HG03039 (cell line): Measurements from ENCODE around the gene GNL1.
"Not testable (repeated sequence)": the region's sequence is repeated elsewhere in the genome, so short reads cannot be mapped to it uniquely, and the experiment has no call there.

Experiments
- ATAC-seq: cut with Tn5 transposase; IDR thresholded peaks from one replicate; pipeline ENCODE4 v1.9.1; 2021; ENCODE audit warnings: mild to moderate bottlenecking, moderate library complexity; ENCODE audit not compliant: unreplicated experiment

Gene GNL1, protein sequence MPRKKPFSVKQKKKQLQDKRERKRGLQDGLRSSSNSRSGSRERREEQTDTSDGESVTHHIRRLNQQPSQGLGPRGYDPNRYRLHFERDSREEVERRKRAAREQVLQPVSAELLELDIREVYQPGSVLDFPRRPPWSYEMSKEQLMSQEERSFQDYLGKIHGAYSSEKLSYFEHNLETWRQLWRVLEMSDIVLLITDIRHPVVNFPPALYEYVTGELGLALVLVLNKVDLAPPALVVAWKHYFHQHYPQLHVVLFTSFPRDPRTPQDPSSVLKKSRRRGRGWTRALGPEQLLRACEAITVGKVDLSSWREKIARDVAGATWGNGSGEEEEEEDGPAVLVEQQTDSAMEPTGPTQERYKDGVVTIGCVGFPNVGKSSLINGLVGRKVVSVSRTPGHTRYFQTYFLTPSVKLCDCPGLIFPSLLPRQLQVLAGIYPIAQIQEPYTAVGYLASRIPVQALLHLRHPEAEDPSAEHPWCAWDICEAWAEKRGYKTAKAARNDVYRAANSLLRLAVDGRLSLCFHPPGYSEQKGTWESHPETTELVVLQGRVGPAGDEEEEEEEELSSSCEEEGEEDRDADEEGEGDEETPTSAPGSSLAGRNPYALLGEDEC

GRCh38 chr6:30556066-30556905, at the start of gene GNL1:
Gene GNL1 (minus strand): TSS chr6:30556489. CDS start chr6:30556203, 286 bp downstream.
- ATAC-seq = peak; percentile 70

GRCh38 chr6:30603961-30604360, 47.7 kb upstream of the GNL1 start:
- ATAC-seq = no peak

DNA sequence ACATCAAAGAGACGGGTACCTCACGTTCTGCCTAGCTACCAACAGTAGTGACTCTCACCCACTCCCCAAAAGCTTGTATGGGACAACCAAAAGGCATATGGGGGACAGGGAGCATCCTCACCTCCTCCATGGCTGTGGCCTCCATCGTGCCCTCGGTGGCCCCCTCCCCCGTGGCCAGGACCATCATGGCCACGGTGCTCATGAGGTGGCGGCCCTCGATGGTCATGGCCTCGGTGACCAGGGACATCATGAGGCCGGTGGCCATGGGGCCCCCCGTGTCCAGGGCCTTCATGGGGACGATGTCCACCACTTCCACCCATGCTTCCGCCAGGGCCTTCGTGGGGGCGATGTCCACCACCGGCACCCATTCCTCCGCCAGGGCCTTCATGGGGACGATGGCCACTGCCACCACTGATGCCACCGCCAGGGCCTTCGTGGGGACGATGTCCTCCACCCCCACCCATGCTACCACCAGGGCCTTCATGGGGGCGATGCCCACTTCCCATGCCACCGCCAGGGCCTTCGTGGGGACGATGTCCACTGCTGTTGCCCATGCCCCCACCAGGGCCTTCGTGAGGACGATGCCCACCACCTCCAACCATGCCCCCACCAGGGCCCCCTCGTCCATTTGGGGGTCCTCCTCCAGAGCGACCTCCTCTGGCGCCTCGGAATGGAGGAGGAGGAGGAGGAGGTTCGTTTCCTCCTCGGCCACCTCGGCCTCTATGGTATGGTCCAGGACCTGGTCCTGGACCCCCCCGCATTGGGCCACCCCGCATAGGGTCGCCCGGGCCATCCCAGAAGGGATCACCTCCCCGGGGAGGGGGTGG, 45.7 kb upstream of the GNL1 start:
- no peak for ATAC-seq

GRCh38 chr6:30601436-30601814, 45.1 kb upstream of the GNL1 start:
- no peak for ATAC-seq

DNA sequence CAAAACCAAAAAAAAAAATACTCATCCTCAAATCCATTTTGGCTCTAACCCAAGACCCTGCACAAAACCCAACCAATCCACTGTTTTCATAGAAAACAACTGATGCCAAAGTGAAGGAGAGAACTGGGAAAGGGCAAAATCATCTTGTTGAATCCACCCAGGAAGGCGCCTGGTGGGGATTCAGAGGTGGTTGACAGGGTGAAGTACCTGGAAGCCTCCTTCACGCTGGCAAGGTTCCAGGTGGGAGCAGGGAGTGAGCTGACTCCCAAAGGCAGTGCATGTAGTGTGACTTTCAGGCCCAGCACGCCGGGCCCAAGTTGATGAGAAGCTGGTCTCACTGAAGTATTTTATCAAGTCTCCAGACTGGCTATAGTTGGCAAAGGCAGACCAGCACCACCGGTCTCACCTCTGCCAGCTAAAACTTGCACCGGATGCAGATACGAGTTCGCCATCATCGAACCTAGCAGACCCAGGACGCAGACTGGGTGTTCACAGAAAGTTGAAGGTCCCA, 44.2 kb upstream of the GNL1 start:
- ATAC-seq = no peak

- ATAC-seq = no peak
Measured at GRCh38 chr6:30599625-30600324, 43.5 kb upstream of the GNL1 start.

DNA sequence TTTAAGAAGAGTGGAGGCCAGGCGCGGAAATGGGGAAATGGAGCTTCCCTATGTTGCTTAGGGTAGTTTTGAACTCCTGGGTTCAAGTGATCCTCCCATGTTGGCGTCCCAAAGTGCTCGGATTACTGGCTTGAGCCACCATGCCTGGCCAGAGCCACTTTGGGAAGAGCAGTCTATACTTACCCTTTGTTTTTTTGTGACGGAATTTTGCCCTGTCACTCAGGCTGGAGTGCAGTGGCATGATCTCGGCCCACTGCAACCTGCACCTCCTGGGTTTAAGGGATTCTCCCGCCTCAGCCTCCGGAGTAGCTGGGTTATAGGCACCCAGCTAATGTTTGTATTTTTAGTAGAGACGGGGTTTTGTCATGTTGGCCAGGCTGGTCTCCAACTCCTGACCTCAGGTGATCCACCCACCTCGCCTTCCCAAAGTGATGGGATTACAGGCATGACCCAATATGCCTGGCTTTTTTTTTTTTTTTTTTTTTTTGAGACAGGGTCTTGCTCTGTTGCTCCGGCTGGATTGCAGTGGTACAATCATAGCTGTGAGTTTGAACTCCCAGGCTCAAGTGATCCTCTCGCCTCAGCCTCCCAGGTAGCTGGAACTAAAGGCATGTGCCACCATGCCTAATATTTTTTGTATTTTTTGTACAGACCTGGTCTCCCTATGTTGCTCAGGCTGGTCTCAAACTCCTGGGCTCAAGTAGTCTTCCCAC, 42.8 kb upstream of the GNL1 start:
- ATAC-seq = no peak

GRCh38 chr6:30597315-30598144, 41.2 kb upstream of the GNL1 start:
- ATAC-seq = not testable (repeated sequence)

GRCh38 chr6:30592287-30592686, 36.0 kb upstream of the GNL1 start:
- ATAC-seq = no peak

GRCh38 chr6:30591008-30591407, 34.7 kb upstream of the GNL1 start:
- no peak for ATAC-seq

GRCh38 chr6:30590509-30590908, 34.2 kb upstream of the GNL1 start:
- no peak for ATAC-seq

DNA sequence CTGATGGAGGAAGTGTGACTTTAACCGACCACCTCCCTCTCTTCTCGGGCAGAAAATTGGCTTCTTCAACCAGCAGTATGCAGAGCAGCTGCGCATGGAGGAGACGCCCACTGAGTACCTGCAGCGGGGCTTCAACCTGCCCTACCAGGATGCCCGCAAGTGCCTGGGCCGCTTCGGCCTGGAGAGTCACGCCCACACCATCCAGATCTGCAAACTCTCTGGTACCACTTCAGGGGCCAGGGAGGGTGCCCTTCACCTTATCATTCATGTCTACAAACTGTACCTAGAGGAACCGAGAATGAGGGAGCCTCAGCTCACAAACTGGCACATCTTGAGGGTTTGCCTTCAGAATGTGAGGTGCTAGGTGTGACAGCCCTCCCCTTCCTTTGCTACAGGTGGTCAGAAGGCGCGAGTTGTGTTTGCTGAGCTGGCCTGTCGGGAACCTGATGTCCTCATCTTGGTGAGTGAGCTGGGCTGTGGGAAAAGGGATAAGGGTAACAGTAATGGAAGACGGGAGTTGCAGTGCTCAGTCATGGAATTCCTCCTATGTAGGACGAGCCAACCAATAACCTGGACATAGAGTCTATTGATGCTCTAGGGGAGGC, 33.6 kb upstream of the GNL1 start:
- no peak for ATAC-seq

DNA sequence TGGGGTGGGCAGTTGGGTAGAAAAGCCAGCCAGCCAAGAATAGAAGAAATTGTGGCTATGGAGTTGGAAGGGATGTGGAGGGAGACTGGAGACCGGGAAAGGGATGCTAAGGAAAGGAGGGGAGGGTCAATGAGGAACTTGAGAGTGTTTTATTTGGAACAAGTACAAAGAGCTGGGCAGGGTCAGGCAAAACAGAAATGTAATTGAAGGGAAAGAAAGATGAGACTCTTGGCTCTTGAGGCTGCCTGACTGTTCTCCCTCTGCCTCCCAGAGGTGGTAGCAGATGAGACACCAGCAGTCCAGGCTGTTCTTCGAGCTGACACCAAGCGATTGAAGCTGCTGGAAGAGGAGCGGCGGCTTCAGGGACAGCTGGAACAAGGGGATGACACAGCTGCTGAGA, 27.6 kb upstream of the GNL1 start:
- ATAC-seq = no peak

DNA sequence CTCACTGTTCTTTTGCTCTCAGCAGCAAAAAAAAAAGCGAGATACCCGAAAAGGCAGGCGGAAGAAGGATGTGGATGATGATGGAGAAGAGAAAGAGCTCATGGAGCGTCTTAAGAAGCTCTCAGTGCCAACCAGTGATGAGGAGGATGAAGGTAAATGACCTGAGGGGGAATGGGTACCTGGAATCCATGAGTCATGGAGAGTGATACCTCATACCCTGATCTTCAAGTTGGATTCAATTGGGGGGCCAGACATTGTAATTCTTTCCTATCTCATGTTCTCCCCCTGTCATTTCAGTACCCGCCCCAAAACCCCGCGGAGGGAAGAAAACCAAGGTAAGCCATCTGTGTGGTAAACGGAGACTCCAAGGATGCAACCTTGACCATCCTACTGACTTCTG, 21.8 kb upstream of the GNL1 start:
- ATAC-seq = no peak

- ATAC-seq = no peak
Measured at GRCh38 chr6:30573113-30573512, 16.8 kb upstream of the GNL1 start.

- ATAC-seq = no peak
Measured at GRCh38 chr6:30572148-30572547, 15.9 kb upstream of the GNL1 start.

DNA sequence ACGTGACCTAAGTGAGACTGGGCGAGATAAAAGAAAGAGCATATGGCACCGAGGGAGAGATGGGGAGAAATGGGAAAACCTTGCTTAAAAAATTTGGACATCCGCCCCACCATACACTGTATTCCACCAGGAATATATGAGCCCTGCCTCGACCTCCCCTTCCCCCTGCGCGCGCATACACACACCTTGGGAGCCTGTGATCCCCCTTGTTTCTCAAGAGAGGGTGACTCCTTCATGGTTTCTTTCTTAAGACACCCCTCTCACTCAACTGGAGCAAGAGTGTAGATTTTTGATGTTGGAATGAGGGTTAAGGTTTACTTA, 15.4 kb upstream of the GNL1 start:
- ATAC-seq = peak; percentile 2

- ATAC-seq = peak; percentile 93
Measured at GRCh38 chr6:30571075-30571761, 14.9 kb upstream of the GNL1 start, which contains the start of gene ABCF1. Gene ABCF1 (plus strand): TSS chr6:30571442. CDS start chr6:30571488, 46 bp downstream.
